ENCODE results near the gene CAPN7.

Gene CAPN7

GRCh38 chr3:15204005-15204404, 2.0 kb upstream of the CAPN7 start:
- DNase-seq = no peak

GRCh38 chr3:15205482-15205933, 538 bp upstream of the CAPN7 start:
- DNase-seq = no peak

- DNase-seq = no peak
Observed at GRCh38 chr3:15206662-15207576, 873 bp downstream of the CAPN7 start.

- no peak for DNase-seq
Observed at GRCh38 chr3:15207836-15208504, 1.9 kb downstream of the CAPN7 start.

- DNase-seq = no peak
Observed at GRCh38 chr3:15211937-15212336, 5.9 kb downstream of the CAPN7 start.

GRCh38 chr3:15214758-15215157, 8.7 kb downstream of the CAPN7 start:
- no peak for DNase-seq

- no peak for DNase-seq
Observed at GRCh38 chr3:15215996-15216395, 9.9 kb downstream of the CAPN7 start.

GRCh38 chr3:15216501-15216900, 10.5 kb downstream of the CAPN7 start:
- peak; percentile 51 to 56 for DNase-seq

- DNase-seq = no peak
Observed at GRCh38 chr3:15217011-15217671, 11.1 kb downstream of the CAPN7 start.

- DNase-seq = no peak
Observed at GRCh38 chr3:15217841-15218267, 11.8 kb downstream of the CAPN7 start.

GRCh38 chr3:15218689-15219088, 12.6 kb downstream of the CAPN7 start:
- no peak for DNase-seq

GRCh38 chr3:15220056-15220455, 14.0 kb downstream of the CAPN7 start:
- no peak for DNase-seq

- DNase-seq = no peak
Observed at GRCh38 chr3:15220661-15221060, 14.6 kb downstream of the CAPN7 start.

GRCh38 chr3:15221574-15222217, 15.7 kb downstream of the CAPN7 start:
- DNase-seq = no peak

- DNase-seq = no peak
Observed at GRCh38 chr3:15223685-15224572, 17.9 kb downstream of the CAPN7 start.

- no peak for DNase-seq
Observed at GRCh38 chr3:15228147-15228546, 22.1 kb downstream of the CAPN7 start.

- no peak for DNase-seq
Observed at GRCh38 chr3:15229262-15229661, 23.2 kb downstream of the CAPN7 start.

GRCh38 chr3:15241341-15241740, 35.3 kb downstream of the CAPN7 start:
- peak; percentile 39 to 63 for DNase-seq

GRCh38 chr3:15243822-15244482, 37.9 kb downstream of the CAPN7 start:
- DNase-seq = no peak

GRCh38 chr3:15246186-15246585, 40.1 kb downstream of the CAPN7 start:
- no peak for DNase-seq

GRCh38 chr3:15253023-15253697, 47.1 kb downstream of the CAPN7 start:
- DNase-seq = no peak
